ENCODE data around the gene EFCAB6. TPM values are rescaled to one million over a fixed set of nuclear protein-coding genes. Genes with fewer than 3 reads are reported as not detected.

EFCAB6 gene
- total RNA-seq, 4 donors from 2014 or later, result 1.2 to 4.0 (median 3.0) TPM

DNA sequence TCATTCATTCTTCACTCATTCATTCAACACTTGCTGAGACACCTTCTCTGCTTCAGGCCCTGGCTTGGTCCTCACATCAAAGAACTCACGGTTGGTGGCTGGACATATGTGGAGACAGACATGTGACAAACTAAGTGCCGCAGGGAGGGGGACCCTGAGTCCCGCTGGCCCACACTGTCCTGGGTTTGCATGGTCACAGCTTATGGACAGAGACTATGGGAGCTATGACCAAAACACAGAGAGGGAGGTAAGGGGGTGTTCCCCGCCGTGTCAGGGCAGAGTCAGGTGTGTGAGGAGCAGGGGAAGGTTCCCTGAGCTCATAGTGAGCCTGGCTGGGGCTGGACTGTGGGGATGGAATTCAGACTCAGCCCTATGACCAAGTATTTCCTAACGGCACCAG lies 277.2 kb downstream of the EFCAB6 start:
- intact Hi-C loops (cut with DNase I), result no loop called here
- no peaks in the 10 kb centered on the region for H3K27me3 ChIP-seq
- TF ChIP-seq, protein P1, sequence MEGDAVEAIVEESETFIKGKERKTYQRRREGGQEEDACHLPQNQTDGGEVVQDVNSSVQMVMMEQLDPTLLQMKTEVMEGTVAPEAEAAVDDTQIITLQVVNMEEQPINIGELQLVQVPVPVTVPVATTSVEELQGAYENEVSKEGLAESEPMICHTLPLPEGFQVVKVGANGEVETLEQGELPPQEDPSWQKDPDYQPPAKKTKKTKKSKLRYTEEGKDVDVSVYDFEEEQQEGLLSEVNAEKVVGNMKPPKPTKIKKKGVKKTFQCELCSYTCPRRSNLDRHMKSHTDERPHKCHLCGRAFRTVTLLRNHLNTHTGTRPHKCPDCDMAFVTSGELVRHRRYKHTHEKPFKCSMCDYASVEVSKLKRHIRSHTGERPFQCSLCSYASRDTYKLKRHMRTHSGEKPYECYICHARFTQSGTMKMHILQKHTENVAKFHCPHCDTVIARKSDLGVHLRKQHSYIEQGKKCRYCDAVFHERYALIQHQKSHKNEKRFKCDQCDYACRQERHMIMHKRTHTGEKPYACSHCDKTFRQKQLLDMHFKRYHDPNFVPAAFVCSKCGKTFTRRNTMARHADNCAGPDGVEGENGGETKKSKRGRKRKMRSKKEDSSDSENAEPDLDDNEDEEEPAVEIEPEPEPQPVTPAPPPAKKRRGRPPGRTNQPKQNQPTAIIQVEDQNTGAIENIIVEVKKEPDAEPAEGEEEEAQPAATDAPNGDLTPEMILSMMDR (IDR thresholded peaks at IDR 0.05), result no peak
- no peak for TF ChIP-seq POLR2AphosphoS5 (IDR thresholded peaks at IDR 0.05)
- TF ChIP-seq POLR2A (IDR thresholded peaks at IDR 0.05; ENCODE audit: low read depth), result no peak
- TF ChIP-seq EP300 (IDR thresholded peaks at IDR 0.05), result no peak
- no peak for DNase-seq (ENCODE audit: extremely low spot score)
- peaks cover 0 to 7% (median 2%) of the 10 kb centered on the region in 4 donors for H3K36me3 ChIP-seq
- H3K9me3 ChIP-seq, result peaks cover 0 to 7% (median 0%) of the 10 kb centered on the region in 4 donors
- H3K4me1 ChIP-seq, result no peaks in the 10 kb centered on the region
- 88% methylated on average over 6 of the region's 6 CpGs for WGBS
- H3K4me3 ChIP-seq, result no peak overlapping the region
- no peak overlapping the region for H3K27ac ChIP-seq (replicated peaks in 1 of 4)

DNA sequence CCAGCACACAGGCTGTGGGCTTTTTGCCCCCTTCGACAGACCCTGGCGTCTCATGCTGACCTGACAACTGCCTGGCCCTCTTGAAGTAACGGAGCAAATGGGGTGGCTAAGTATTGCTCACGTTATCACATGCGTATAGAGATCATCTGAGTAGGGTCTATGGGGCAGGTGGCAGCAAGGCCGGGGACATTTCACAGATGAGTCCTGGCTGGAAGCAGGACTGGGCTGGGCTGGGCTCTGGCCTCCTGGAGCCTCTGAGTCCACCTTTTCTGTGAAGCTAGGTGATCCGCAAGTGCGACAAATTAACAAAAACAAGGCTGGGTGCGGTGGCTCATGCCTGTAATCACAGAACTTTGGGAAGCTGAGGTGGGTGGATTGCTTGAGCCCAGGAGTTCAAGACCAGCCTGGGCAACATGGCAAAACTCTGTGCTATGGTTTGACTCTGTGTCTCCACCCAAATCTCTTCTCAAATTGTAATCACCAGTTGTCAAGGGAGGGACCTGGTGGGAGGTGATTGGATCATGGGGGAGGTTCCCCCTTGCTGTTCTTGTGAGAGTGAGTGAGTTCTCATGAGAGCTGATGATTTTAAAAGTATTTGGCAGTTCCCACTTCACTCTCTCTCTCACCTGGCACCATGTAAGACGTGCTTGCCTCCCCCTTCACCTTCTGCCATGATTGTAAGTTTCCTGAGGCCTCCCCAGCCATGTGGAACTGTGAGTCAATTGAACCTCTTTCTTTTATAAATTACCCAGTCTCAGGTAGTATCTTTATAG lies 278.3 kb downstream of the EFCAB6 start:
- Histone ChIP-seq H3K27me3 (no peaks in the 10 kb centered on the region), H3K4me3 (no peak overlapping the region), H3K27ac (replicated peaks in 1 of 4) (no peak overlapping the region), H3K36me3 (peaks cover 0 to 7% (median 2%) of the 10 kb centered on the region in 4 donors), H3K9me3 (peaks cover 0 to 7% (median 0%) of the 10 kb centered on the region in 4 donors), H3K4me1 (no peaks in the 10 kb centered on the region)
- 89% methylated on average over 9 of the region's 10 CpGs for WGBS
- intact Hi-C loops (cut with DNase I), result no loop called here
- DNase-seq (ENCODE audit: extremely low spot score), result no peak
- TF ChIP-seq, protein P1 (IDR thresholded peaks at IDR 0.05), result no peak
- no peak for TF ChIP-seq EP300 (IDR thresholded peaks at IDR 0.05)
- no peak for TF ChIP-seq POLR2A (IDR thresholded peaks at IDR 0.05; ENCODE audit: low read depth)
- TF ChIP-seq POLR2AphosphoS5 (IDR thresholded peaks at IDR 0.05), result no peak

DNA sequence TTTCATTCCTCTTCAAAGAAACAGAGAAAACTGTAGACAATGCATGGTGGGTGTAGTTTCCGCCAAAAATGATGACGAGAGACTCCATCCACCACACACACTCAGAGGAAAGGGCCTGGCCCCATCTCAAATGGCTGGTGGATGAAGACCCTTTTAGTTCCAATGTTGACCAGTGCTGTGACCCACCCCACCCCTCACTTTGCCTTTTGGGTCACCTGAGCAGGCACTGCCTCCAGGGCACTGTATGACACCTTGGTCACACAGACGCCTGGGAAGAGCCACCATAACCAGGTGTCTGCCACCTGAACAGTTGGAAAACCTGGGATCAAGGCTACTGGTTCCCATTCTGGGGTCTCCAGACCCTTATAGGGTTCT lies 279.0 kb downstream of the EFCAB6 start:
- H3K27ac ChIP-seq (replicated peaks in 1 of 4), result no peak overlapping the region
- no peaks in the 10 kb centered on the region for H3K4me1 ChIP-seq
- peaks cover 0 to 7% (median 2%) of the 10 kb centered on the region in 4 donors for H3K36me3 ChIP-seq
- H3K4me3 ChIP-seq, result no peak overlapping the region
- TF ChIP-seq, protein P1 (IDR thresholded peaks at IDR 0.05), result no peak
- no peak for TF ChIP-seq POLR2AphosphoS5 (IDR thresholded peaks at IDR 0.05)
- TF ChIP-seq POLR2A (IDR thresholded peaks at IDR 0.05; ENCODE audit: low read depth), result no peak
- no peak for TF ChIP-seq EP300 (IDR thresholded peaks at IDR 0.05)
- intact Hi-C loops (cut with DNase I), result no loop called here
- no peaks in the 10 kb centered on the region for H3K27me3 ChIP-seq
- peaks cover 0 to 7% (median 0%) of the 10 kb centered on the region in 4 donors for H3K9me3 ChIP-seq
- no peak for DNase-seq (ENCODE audit: extremely low spot score)
- WGBS, result 89% methylated on average over 3 of the region's 3 CpGs

GRCh38 chr22:43532301-43533155 lies 279.6 kb downstream of the EFCAB6 start:
- intact Hi-C loops (cut with DNase I), result no loop called here
- no peaks in the 10 kb centered on the region for H3K4me1 ChIP-seq
- no peak overlapping the region for H3K27ac ChIP-seq (replicated peaks in 1 of 4)
- TF ChIP-seq EP300 (IDR thresholded peaks at IDR 0.05), result no peak
- TF ChIP-seq POLR2A (IDR thresholded peaks at IDR 0.05; ENCODE audit: low read depth), result no peak
- no peak for TF ChIP-seq POLR2AphosphoS5 (IDR thresholded peaks at IDR 0.05)
- TF ChIP-seq, protein P1 (IDR thresholded peaks at IDR 0.05), result no peak
- peaks cover 0 to 7% (median 2%) of the 10 kb centered on the region in 4 donors for H3K36me3 ChIP-seq
- DNase-seq (ENCODE audit: extremely low spot score), result no peak
- no peak overlapping the region for H3K4me3 ChIP-seq
- peaks cover 0 to 7% (median 0%) of the 10 kb centered on the region in 4 donors for H3K9me3 ChIP-seq
- no peaks in the 10 kb centered on the region for H3K27me3 ChIP-seq
- 81% methylated on average over 17 of the region's 17 CpGs for WGBS
